Stimulated activated naive CD8-positive, alpha-beta T cell treated with anti-CD3 and anti-CD28 coated beads, Interleukin-15, Interleukin-2, amounts not matched to agents 100 U/mL and 50 U/mL, for 24 hours (primary cell): ENCODE measurements around the gene RAE1.
A peak's percentile ranks its signal among the peaks of the same experiment; 100 is the strongest.

Experiments used
- ATAC-seq: fragments of 150-1000 bp; cut with Tn5 transposase; one replicate; pipeline ENCODE4 v1.10.0; 2021
- DNase-seq: peaks from one replicate; pipeline ENCODE4 v3.0.0; 2021

The RAE1 gene

GRCh38 chr20:57400231-57400701 is 49.2 kb downstream of the RAE1 start:
- ATAC-seq (no peak), DNase-seq (peak; percentile 51)

DNA sequence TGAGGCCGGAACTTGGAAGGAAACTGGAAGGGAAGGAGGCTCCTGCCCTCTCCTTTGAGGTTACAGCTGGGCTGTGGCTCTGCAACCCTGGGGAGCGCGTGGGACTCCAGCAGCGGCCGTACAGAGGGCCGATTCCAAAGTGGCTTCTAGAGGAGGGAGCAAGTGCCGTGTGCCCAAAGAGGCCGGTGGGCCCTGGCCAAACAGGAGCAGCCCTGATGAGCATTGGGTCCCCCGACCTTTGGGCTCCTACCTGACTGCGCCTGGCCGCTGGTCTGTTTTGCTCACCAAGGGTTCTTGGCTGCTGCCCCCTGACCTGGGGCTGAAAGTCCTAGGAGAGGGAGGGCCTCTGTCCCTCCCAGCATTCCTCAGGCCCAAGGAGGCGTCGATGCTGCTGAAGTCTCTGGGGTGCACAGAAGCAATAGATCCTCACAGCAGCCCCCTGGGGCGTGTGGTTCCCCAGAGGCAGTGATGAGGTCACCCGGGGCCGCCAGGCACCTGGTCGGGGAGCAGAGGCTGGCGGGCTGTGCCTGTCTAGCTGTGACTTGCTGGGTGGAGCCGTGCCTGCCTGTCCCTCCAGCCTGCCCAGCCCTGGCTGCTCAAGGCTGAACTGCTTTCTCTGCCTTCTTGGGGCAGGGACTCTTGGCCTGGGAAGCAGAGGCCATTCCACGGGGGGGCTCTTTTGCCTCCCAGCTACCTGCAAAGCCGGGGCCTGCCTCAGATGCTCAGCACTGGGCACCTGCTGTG is 49.9 kb downstream of the RAE1 start:
- DNase-seq, result peak; percentile 56

GRCh38 chr20:57401565-57401918 is 50.5 kb downstream of the RAE1 start:
- DNase-seq (no peak), ATAC-seq (no peak)

More for the DNA sequence above, 49.9 kb downstream of the RAE1 start:
- ATAC-seq, result no peak

DNA sequence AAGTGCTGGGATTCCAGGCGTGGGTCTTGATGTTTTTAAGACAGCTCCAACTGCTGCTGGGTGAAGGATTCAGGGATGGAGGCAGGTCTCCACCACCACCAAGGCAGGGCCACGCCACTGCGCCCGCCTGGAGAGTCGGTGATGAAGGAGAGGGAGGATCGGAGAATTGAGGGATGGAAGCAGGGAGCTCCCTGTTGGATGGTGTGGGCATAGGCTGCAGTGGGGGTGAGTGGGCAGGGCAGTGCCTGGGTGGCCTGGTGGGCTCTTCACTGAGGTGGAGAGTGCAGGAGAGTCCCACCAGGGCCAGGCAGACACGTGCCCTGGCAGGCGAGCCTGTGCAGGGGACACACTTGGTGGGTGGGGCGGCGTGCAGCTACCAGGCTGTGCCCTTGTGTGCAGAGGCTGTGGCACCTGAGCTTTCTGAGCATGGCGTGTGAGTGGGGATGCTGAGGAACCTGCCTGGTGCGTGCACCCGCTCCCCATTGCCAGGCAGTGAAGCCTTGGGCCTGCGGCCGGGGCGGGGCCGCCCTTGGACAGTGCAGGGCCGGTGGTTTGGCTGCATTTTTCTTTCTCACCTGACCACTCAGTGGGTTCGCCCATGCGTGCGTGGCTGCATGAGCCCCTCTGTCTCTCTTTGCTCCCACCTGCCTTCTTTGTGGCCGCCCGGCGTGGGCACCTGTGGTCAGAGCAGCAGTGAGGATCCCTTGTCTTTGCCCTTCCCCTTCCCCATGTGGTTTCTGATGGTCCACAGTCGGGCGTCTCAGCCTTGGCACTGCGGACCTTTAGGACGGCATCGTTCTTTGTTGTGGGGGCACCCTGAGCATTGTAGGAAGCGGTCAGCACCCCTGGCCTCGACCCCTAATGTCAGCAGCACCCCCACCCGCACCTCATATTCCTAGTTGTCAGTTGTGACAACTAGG is 51.4 kb downstream of the RAE1 start:
- DNase-seq (no peak), ATAC-seq (no peak)

DNA sequence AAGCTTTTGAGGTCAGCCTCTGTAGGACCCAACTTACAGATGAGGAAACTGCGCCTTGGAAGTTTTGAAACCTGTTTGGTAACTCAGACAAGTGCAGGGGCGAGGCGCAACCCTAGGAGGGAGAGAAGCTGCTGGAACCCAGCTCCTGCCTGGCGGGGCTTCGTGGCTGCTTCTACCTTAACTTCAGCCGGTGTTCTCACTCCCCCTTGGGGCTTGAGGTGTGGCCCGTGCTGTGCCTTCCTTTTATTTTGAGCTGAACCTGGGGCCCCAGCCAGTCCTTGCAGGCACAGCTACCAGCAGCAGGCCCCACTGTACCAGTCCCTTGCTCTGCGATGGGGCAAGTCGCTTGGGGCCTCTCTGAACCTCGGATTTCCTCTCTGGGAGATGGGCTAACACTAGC is 52.2 kb downstream of the RAE1 start:
- no peak for DNase-seq
- ATAC-seq, result no peak

DNA sequence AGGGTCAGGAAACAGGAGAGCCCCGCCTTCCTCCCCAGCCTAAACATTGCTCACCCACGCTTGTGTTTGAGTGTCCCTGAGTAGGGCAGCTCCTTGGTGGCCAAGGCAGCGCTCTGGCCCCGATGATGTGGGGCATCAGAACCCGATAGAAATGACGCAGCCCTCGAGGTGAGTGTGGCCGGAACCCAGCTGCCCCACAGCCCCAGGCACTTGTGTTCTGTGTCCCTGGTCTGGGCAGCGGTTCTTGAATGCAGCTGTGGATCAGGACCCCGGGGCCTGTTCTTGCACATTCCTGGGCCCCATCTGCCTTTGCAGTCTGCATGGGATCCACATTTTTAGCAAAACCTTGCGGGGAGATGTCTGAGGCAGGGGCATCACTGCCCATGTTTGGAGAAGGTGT is 53.0 kb downstream of the RAE1 start:
- DNase-seq (no peak), ATAC-seq (no peak)

DNA sequence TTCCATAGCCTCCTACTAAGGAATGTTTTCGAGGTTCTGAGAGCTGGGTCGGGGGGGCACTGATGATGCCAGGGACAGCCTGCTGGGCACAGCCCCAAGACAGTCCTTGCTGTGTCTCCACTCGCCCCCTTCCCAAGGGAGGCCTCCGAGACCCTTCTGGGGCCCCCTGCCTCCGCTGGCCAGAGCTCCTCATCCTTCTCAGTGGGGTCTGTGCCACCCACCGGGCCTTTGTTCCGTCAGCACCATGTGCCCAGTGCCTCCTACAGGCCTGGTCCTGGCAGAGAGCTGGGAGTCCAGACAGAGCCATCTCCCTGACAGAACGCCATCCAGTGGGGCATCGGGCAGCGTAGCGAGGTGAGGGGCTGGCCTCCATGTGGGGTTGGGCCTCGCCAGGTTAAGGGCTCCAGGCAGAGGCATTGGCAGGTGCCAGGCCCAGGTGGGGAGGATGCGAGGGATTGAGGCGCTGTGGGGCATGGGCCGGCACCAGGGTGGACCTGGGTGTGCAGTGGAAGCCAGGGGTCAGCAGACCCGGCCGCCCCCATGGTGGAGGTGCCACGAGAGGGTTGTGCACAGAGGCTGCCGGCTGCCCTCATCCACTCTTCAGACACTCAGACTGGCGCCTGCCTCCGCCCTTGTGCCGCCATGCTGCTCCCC is 53.5 kb downstream of the RAE1 start:
- no peak for ATAC-seq
- no peak for DNase-seq

- ATAC-seq, result no peak
- DNase-seq, result no peak
Measured at GRCh38 chr20:57405236-57406016, 54.4 kb downstream of the RAE1 start.

- DNase-seq, result no peak
Measured at GRCh38 chr20:57407541-57407956, 56.5 kb downstream of the RAE1 start.

DNA sequence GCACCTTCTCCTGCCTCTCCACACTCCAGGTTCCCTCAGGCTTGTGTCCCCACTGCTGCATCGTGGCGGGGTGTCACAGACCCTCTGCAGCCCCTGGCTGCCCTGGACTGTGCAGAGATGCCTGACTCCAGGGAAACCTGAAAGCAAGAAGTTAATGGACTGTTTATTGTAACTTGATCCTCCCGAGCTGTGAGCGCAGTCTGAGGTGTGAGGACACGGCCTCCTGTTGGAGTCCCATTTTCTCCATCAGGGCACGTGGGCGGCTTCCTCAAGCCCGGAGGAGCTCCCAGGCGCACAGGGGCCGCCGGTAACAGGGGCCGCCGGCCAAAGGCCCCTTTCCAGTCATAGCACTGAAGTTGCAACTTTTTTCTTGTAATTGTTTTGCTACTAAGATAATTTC is 57.1 kb downstream of the RAE1 start:
- ATAC-seq (no peak), DNase-seq (no peak)

More at GRCh38 chr20:57407541-57407956, 56.5 kb downstream of the RAE1 start:
- ATAC-seq, result no peak

DNA sequence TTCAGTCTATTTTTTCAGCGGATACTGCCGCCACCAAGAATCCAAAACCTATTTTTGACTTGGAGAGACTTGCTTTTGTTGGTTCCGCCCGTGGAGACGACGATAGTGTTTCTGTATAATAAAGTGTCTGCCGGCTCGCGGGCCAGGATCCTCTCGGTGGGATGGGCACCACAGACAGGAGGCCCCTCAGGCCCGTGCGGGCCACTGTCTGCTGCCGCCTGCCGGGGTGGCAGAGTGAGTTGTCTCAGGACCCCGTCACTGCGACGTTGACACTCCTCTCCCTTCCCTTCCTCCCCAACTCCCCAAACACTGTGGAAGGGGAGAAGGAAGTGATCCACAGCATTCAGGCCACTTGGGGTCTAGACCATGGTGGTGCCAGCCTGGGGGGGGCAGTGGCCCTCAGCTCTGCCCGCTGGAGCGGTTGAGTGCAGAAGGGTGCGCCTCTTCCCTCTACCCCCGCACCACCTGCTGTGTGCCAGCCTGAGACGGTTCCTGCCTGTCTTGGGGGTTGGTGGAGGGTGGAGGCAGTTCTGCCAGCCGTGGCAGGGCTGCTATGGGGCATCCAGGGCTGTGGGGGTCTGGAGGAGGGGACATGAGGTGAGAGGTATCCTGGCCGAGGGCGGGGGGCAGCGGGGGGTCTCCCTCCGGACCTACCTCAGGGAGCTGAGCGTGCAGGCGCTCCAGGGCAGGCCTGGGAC is 57.6 kb downstream of the RAE1 start:
- DNase-seq (no peak), ATAC-seq (no peak)

- DNase-seq (no peak), ATAC-seq (no peak)
Measured at GRCh38 chr20:57409316-57409671, 58.2 kb downstream of the RAE1 start.

DNA sequence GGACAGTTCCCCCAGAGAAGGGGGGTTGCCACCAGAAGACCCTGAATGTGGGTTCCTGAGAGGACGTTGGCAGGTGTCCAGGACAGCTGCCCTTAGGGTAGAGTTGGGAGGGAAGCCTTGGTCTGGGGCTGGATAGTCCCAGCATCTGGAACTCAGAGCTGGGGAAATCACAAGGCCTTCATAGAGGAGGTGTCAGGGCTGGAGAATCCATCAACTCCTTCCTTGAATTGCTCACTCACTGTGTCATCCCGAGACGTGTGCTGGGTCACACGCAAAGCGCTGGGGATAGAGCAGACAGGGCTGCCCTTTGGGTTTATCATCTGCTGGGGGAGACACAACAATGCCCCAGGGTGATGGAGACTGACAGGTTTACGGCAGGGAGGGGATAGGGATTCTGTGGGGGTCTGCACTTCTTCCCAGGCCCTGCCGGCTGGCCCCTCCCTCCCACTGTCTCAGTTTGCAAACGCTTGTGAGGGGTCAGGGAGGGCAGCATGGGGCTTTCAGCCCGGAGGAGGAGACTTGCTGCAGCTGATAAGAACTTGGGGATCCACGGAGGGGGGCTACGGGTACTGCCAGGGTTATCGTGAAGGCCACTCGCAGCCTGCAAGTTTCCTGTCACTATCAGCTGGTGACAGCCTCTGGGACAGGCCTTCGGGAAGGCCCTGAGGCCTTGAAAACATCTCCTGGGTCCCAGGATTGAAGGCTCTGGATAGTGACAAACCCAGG is 58.8 kb downstream of the RAE1 start:
- ATAC-seq, result no peak

GRCh38 chr20:57410398-57410920 is 59.4 kb downstream of the RAE1 start:
- DNase-seq, result no peak
- ATAC-seq, result no peak

More for the DNA sequence above, 58.8 kb downstream of the RAE1 start:
- no peak for DNase-seq

GRCh38 chr20:57410924-57411323 is 59.9 kb downstream of the RAE1 start:
- DNase-seq, result no peak
- no peak for ATAC-seq

DNA sequence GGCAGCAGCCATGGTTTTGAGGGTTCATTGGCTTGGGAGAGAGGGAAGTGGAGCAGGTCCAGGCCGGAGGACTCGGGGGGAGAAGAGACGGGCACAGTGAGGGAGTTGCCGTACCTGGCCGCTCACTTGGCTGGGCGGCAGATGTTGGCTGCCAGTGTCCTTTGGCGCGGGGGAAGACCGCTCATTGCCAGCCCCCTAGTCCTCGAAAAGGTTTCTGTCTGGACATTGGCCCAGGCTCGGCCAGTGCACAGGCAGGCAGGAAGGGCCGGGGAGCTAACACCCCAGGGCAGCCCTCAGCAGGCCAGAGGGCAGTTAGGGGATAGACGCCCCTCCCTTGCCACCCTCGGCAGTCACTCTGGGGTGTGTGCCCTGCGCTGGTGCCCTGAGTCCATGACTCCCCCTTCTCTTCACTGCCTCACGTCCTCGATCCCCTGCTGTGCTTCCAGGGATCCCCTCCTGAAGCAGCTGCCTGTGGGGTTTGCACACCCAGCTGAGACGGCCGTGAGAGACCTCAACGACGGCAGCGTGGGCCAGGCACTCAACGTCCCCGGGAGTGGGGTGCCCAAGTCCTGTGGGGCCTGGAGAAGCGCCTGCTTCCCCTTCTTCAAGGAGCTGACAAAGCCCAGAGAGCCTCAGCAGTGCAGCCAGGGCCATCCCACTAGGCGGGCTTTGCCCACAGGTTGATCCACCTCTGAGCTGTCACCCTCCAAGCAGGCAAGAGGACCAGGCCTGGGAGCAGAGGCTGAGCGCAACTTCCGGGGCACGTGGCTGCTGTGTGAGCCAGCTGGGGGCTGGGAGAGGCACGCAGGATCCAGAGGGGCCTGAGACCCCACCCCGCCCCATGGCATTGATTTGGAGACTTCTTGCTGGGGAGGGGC is 60.6 kb downstream of the RAE1 start:
- ATAC-seq (no peak), DNase-seq (no peak)

- DNase-seq (no peak), ATAC-seq (peak; percentile 58)
Measured at GRCh38 chr20:57412347-57413029, 61.4 kb downstream of the RAE1 start.

- ATAC-seq (no peak), DNase-seq (no peak)
Measured at GRCh38 chr20:57413986-57414385, 62.9 kb downstream of the RAE1 start.
